HEK293 (cell line): ENCODE data around the gene TAF5L.
"Not testable (repeated sequence)": the region's sequence is repeated elsewhere in the genome, so short reads cannot be mapped to it uniquely, and the experiment has no call there.

Experiments
- CTCF ChIA-PET: fragments of 350-600 bp; formaldehyde crosslinking; extraction: SDS; loops from one replicate; lab custom pipeline; 2021; ENCODE audit warnings: antibody characterized with exemption; lab: Yijun Ruan, JAX
- POLR2A ChIA-PET: fragments of 300-600 bp; formaldehyde crosslinking; extraction: SDS; loops from one replicate; lab custom pipeline; 2020; ENCODE audit warnings: antibody characterized with exemption, inconsistent platforms; lab: Yijun Ruan, JAX
- H3K27ac ChIP-seq: fragments of 200-500 bp; sonication (Bioruptor generic); 2 replicates; pipeline ENCODE4 v1.5.1; 2014; ENCODE audit warnings: low read depth, low read length, control low read depth, inconsistent platforms; ENCODE audit errors: extremely low read depth
- H3K36me3 ChIP-seq, 2 experiments: fragments of 200-500 bp in 1 of 2; sonication (Bioruptor generic) in 1 of 2; 1 replicate in 1 of 2; 2 replicates in 1 of 2; pipeline ENCODE4 v1.5.1; 2014 to 2017; ENCODE audit warnings: inconsistent platforms in 2 of 2, low read length in 2 of 2; ENCODE audit not compliant: control insufficient read depth in 2 of 2, insufficient read depth in 1 of 2
- H3K4me1 ChIP-seq: fragments of 200-500 bp; sonication (Bioruptor generic); 2 replicates; pipeline ENCODE4 v1.5.1; 2014; ENCODE audit warnings: mild to moderate bottlenecking, low read length, inconsistent platforms; ENCODE audit not compliant: control insufficient read depth, insufficient read depth
- H3K4me3 ChIP-seq: 2 replicates; pipeline ENCODE4 v1.5.1; 2011; ENCODE audit warnings: low read depth, mild to moderate bottlenecking, control low read depth, low read length, moderate library complexity
- H3K9me3 ChIP-seq: fragments of 200-500 bp; sonication (Bioruptor generic); 2 replicates; pipeline ENCODE4 v1.5.1; 2014; ENCODE audit warnings: low read depth, low read length, inconsistent platforms; ENCODE audit not compliant: control insufficient read depth, insufficient read depth
- BCL11A ChIP-seq: fragments of 450-650 bp; formaldehyde crosslinking; IDR thresholded peaks from 2 replicates; pipeline ENCODE4 v1.5.1; 2016; ENCODE audit warnings: low read depth, missing biosample characterization, missing genetic modification characterization
- GLI4 ChIP-seq: fragments of 450-650 bp; formaldehyde crosslinking; IDR thresholded peaks from 2 replicates; pipeline ENCODE4 v1.5.1; 2016; ENCODE audit warnings: missing biosample characterization, missing genetic modification characterization
- INSM2 ChIP-seq: fragments of 450-650 bp; formaldehyde crosslinking; IDR thresholded peaks from 2 replicates; pipeline ENCODE4 v1.5.1; 2016; ENCODE audit warnings: missing biosample characterization, missing genetic modification characterization
- REPIN1 ChIP-seq: fragments of 450-650 bp; formaldehyde crosslinking; IDR thresholded peaks from 2 replicates; pipeline ENCODE4 v1.5.1; 2017; ENCODE audit warnings: missing biosample characterization, missing genetic modification characterization, low read depth
- WT1 ChIP-seq: fragments of 450-650 bp; formaldehyde crosslinking; IDR thresholded peaks from 2 replicates; pipeline ENCODE4 v1.5.1; 2016; ENCODE audit warnings: missing biosample characterization, missing genetic modification characterization
- YY2 ChIP-seq: fragments of 450-650 bp; formaldehyde crosslinking; IDR thresholded peaks from 2 replicates; pipeline ENCODE4 v1.5.1; 2016; ENCODE audit warnings: missing biosample characterization, missing genetic modification characterization
- ZBTB17 ChIP-seq: fragments of 450-650 bp; formaldehyde crosslinking; IDR thresholded peaks from 2 replicates; pipeline ENCODE4 v1.5.1; 2016; ENCODE audit warnings: missing biosample characterization, missing genetic modification characterization
- ZBTB21 ChIP-seq: fragments of 450-650 bp; formaldehyde crosslinking; IDR thresholded peaks from 2 replicates; pipeline ENCODE4 v1.5.1; 2017; ENCODE audit warnings: missing biosample characterization, missing genetic modification characterization
- ZNF146 ChIP-seq: fragments of 450-650 bp; formaldehyde crosslinking; IDR thresholded peaks from 2 replicates; pipeline ENCODE4 v1.5.1; 2016; ENCODE audit warnings: missing biosample characterization, missing genetic modification characterization
- ZNF18 ChIP-seq: fragments of 450-650 bp; formaldehyde crosslinking; IDR thresholded peaks from 2 replicates; pipeline ENCODE4 v1.5.1; 2016; ENCODE audit warnings: missing biosample characterization, missing genetic modification characterization
- ZNF280D ChIP-seq: fragments of 450-650 bp; formaldehyde crosslinking; IDR thresholded peaks from 2 replicates; pipeline ENCODE4 v1.5.1; 2016; ENCODE audit warnings: missing biosample characterization, missing genetic modification characterization
- ZNF335 ChIP-seq: fragments of 450-650 bp; formaldehyde crosslinking; conservative IDR thresholded peaks from 2 replicates; pipeline ENCODE4 v1.5.1; 2016; ENCODE audit warnings: missing biosample characterization, missing genetic modification characterization
- ZNF362 ChIP-seq: fragments of 450-650 bp; formaldehyde crosslinking; IDR thresholded peaks from 2 replicates; pipeline ENCODE4 v1.5.1; 2016; ENCODE audit warnings: missing biosample characterization, missing genetic modification characterization
- ZNF391 ChIP-seq: fragments of 450-650 bp; formaldehyde crosslinking; IDR thresholded peaks from 2 replicates; pipeline ENCODE4 v1.5.1; 2016; ENCODE audit warnings: low read depth, missing biosample characterization, missing genetic modification characterization, borderline replicate concordance
- ZNF423 ChIP-seq: fragments of 450-650 bp; formaldehyde crosslinking; IDR thresholded peaks from 2 replicates; pipeline ENCODE4 v1.5.1; 2016; ENCODE audit warnings: missing biosample characterization, missing genetic modification characterization
- ZNF558 ChIP-seq: fragments of 450-650 bp; formaldehyde crosslinking; IDR thresholded peaks from 2 replicates; pipeline ENCODE4 v1.5.1; 2016; ENCODE audit warnings: missing biosample characterization, missing genetic modification characterization
- ZNF600 ChIP-seq: fragments of 450-650 bp; formaldehyde crosslinking; IDR thresholded peaks from 2 replicates; pipeline ENCODE4 v1.5.1; 2016; ENCODE audit warnings: missing biosample characterization, missing genetic modification characterization
- ZNF785 ChIP-seq: fragments of 450-650 bp; formaldehyde crosslinking; IDR thresholded peaks from 2 replicates; pipeline ENCODE4 v1.5.1; 2016; ENCODE audit warnings: missing biosample characterization, missing genetic modification characterization
- ZXDB ChIP-seq: fragments of 450-650 bp; formaldehyde crosslinking; IDR thresholded peaks from 2 replicates; pipeline ENCODE4 v1.5.1; 2016; ENCODE audit warnings: missing biosample characterization, missing genetic modification characterization
- TF ChIP-seq, protein P1 (sequence below): fragments of 450-650 bp; formaldehyde crosslinking; IDR thresholded peaks from 2 replicates; pipeline ENCODE4 v1.5.1; 2016; ENCODE audit warnings: missing biosample characterization, missing genetic modification characterization
- TF ChIP-seq, protein P2 (sequence below): fragments of 450-650 bp; formaldehyde crosslinking; IDR thresholded peaks from 2 replicates; pipeline ENCODE4 v1.5.1; 2016; ENCODE audit warnings: missing biosample characterization, missing genetic modification characterization

TAF5L gene

GRCh38 chr1:229559336-229559801 is 66.6 kb downstream of the TAF5L start:
- TF ChIP-seq INSM2 (tag by site-specific recombination) (0 out of 2 replicates have a peak, but pooled peaks have one; percentile 8), ZNF558 (tag by site-specific recombination) (0 out of 2 replicates have a peak, but pooled peaks have one; percentile 14), ZXDB (tag by site-specific recombination) (0 out of 2 replicates have a peak, but pooled peaks have one; percentile 64), ZNF362 (tag by site-specific recombination) (0 out of 2 replicates have a peak, but pooled peaks have one; percentile 83), ZNF335 (tag by site-specific recombination) (peak; percentile 96), ZBTB17 (peak; percentile 95), ZNF280D (tag by site-specific recombination) (peak; percentile 74; the same call in 1 of the 2 replicates), ZBTB21 (peak; percentile 4; the same call in 1 of the 2 replicates), ZNF423 (tag by site-specific recombination) (peak; percentile 11; the same call in 1 of the 2 replicates), ZNF18 (tag by site-specific recombination) (peak; percentile 9; the same call in 1 of the 2 replicates), ZNF600 (tag by site-specific recombination) (peak; percentile 66; the same call in 1 of the 2 replicates), YY2 (peak; percentile 18; the same call in 1 of the 2 replicates), GLI4 (peak; percentile 68; the same call in 1 of the 2 replicates), WT1 (tag by site-specific recombination) (peak; percentile 21; the same call in 1 of the 2 replicates), REPIN1 (0 out of 2 replicates have a peak, but pooled peaks have one; percentile 63), BCL11A (0 out of 2 replicates have a peak, but pooled peaks have one; percentile 0), ZNF785 (tag by site-specific recombination) (peak; percentile 52; the same call in 1 of the 2 replicates), ZNF391 (tag by site-specific recombination) (0 out of 2 replicates have a peak, but pooled peaks have one; percentile 10), ZNF146 (0 out of 2 replicates have a peak, but pooled peaks have one; percentile 2)
- TF ChIP-seq, protein P1, sequence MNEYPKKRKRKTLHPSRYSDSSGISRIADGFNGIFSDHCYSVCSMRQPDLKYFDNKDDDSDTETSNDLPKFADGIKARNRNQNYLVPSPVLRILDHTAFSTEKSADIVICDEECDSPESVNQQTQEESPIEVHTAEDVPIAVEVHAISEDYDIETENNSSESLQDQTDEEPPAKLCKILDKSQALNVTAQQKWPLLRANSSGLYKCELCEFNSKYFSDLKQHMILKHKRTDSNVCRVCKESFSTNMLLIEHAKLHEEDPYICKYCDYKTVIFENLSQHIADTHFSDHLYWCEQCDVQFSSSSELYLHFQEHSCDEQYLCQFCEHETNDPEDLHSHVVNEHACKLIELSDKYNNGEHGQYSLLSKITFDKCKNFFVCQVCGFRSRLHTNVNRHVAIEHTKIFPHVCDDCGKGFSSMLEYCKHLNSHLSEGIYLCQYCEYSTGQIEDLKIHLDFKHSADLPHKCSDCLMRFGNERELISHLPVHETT (tag by site-specific recombination) = peak; percentile 83
- TF ChIP-seq, protein P2, sequence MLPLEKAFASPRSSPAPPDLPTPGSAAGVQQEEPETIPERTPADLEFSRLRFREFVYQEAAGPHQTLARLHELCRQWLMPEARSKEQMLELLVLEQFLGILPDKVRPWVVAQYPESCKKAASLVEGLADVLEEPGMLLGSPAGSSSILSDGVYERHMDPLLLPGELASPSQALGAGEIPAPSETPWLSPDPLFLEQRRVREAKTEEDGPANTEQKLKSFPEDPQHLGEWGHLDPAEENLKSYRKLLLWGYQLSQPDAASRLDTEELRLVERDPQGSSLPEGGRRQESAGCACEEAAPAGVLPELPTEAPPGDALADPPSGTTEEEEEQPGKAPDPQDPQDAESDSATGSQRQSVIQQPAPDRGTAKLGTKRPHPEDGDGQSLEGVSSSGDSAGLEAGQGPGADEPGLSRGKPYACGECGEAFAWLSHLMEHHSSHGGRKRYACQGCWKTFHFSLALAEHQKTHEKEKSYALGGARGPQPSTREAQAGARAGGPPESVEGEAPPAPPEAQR = peak; percentile 30; the same call in 1 of the 2 replicates
- not testable (repeated sequence) for H3K36me3 ChIP-seq, H3K9me3 ChIP-seq
- peak overlapping the region; percentile 98 for H3K27ac ChIP-seq
- H3K4me1 ChIP-seq = peaks cover 17% of the 10 kb centered on the region
- CTCF ChIA-PET = interaction anchor here (0.6 to 2.7 kb wide), 29 partner anchors 9 to 708 kb away, joined by 3 to 26 read pairs (median 4); partner anchors contain the start of genes NUP133, TAF5L and URB2
- H3K4me3 ChIP-seq = peak overlapping the region; percentile 76
- POLR2A ChIA-PET = interaction anchor here (0.8 to 3.5 kb wide), 15 partner anchors 9 to 1851 kb away, joined by 3 to 102 read pairs (median 5); partner anchors contain the start of genes NUP133, RAB4A, TAF5L and URB2
